Germinal center (tissue), 1 donor: ENCODE measurements around the gene GLI3.

Experiments
- DNase-seq: peaks from one replicate; pipeline ENCODE4 v3.0.0; 2012; ENCODE audit warnings: mixed read lengths, low spot score

GLI3 gene

DNA sequence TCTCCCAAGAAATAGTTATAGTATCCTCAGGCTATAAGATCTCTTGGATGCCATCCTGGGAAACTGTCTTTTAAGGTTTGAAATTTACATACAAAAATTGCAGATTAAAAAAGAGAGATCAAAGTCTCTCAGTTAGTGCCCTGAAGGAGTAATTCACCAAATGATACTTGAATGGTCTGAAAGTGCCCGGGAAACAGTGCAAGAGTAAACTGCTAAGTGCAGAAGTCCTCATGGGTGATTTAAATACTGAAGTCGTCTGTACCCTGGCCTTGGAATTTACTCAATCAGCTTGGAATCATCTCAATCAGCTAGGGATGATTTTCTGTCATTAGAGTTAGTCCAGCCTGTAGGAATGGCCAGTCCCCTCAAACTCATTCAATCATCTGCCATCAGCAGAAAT, 155.3 kb downstream of the GLI3 start:
- no peak for DNase-seq

DNA sequence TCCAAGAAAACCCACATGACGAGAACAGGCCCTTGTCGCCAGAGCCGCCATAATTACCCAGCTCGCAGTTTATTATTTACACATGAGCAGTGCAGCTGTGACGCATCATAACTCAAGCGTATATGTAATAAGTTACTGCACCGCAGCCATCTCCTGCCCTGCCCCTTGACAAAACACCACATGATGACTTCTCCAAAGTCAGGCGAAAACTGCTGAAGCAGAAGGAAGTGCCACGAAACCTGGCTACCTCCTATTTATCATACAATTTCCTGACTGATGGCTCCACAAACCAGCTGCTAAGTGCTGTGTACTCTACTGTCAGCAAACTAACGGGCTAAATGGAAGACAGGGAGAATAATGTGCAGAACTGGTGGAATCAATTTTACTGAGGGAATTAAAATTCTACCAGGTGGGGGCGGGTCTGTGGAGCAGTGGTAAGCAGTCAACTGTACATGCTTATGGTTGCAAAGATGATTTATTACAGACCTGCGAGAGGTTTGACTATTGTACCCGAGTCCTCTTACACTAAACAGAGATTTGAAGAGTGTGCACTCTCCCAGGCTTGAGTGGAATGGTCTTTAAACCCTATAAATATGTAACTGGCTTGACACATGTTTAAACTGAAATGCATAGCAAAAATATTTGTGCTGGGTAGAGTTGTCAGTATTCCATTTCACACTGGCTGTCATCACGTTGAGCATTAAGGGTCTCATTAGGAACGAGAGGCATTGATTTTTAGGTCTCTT, 156.0 kb downstream of the GLI3 start:
- no peak for DNase-seq

DNA sequence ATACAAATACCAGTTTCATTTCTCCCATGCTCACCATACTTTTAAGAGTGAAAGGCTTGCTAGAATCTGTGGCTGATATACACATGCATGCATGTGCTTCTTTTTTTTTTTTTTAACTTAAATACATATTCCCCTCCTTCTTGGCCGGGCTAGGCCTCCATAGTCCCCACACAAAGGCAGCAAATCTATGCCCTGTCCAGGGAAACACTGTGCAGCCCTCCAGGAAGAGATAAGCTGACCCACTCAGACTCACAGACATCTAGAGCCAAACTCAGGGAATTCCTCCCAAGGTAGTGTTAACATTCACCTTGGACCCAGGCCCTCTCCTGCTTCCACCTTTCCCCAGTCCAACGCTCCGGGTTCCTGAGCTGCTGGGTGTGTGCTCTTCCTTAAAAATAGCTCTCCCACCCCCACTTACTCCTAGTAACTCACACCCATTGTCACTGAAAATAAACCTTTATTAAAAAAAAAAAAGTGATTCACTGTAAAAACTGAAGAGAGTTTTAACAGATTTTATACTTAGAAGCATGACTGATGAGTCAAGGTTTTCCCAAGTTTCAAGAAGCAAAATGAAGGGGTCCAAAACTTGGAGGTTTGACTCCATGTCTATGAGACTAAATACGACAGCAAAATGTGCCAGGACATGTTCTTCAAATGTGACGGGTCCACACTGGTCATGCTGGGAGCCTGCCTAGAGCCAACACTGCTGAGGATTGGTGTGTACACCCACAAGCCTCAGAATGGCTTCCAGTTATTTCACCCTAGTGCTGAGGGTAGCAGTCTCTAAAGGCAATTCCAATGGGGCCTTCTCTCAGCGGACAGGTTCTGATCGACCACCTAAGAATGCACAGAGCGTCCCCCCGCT, 159.5 kb downstream of the GLI3 start:
- no peak for DNase-seq

DNA sequence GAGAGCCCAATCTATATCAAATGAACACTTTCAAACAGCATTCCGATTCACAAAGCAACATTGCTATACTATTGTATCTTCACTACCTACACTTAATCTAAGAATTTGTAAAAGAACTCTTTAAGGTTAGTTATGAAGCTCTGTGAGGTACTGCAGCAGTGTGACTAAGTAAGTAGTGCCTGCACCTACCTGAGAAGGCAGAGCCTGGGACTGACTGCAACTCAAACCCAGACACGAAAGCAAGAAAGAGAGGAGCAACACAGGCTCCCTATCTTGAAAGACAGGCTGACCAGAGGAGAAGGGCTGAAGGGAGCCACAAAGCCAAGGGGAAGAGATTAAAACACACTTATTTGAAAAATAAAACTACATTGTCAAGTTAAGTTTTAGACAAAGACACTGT, 160.1 kb downstream of the GLI3 start:
- no peak for DNase-seq

DNA sequence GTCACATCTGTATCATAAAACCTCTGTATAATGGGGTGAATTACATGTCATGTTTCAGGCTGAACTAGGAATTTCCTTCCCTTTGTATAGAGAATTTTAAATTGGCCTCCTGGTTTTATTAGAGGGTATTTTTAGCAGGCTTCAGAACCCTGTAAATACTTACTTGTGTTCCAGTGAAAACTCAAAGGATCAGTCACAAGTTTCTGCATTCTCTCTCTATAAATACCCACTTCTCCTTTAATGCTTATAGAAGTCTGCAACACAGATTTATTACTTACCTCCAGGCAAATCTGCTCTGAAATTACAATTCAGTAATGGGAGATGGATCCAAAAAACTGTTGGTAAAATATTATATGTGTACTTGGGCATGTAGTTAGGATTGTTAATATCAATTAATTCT, 161.6 kb downstream of the GLI3 start:
- no peak for DNase-seq

DNA sequence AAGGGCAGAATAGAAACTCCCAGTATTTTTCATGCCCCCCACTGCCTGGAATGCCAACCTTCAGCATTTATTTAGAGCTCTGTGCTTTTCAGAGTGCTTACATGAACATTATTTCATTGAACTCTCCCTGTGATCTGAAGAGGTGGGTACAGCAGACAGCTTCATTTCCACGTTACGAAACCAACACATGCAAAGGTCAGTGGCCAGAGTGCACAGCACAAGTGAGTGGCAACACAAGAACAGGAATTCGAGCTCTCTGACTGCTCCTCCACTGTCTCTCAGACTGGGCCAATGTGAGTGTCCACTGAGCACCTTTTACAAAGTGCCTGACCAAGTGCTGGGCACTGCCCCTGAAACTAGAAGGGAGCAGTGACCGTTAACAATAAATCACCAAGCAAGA, 162.9 kb downstream of the GLI3 start:
- no peak for DNase-seq

DNA sequence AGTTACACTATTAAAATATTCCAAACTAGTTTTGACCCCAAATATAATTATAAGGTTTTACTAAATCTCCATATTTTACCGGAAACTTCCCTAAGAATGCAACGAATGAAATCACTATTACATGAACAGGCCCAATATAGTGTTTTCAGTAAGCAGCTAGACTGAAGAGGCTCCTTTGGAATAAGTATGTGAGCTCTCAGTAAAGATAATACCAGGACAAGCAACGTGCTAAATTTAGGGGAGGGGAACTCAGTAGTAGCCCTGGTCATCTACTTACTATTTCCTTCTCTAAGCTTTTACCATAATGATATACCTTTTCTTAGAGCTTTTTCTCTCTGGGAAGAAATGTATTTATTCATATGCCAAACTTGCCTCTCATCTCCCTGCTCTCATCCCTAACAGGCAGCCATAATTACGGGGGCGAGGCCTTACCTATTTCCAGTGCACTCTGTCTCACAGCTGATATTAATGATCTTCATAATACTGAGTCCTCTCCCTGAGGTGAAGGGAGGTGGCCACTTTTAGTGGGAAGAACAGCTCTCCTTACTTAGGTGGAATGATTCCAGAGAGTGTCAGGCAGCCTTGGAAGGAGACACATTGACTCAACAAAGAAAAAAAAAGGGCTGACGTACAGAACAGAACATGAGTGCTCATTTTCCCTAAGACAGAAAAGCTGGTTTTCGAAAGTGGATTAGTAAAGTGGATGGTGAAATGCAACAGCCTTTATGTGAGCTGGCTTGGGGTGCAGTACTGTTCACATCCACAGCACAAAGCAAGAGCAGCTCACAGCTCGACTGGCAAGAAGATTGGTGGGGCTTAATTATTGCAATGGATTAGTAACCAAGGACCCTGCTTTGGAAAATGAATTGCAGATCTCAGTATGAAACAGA, 165.4 kb downstream of the GLI3 start:
- no peak for DNase-seq

DNA sequence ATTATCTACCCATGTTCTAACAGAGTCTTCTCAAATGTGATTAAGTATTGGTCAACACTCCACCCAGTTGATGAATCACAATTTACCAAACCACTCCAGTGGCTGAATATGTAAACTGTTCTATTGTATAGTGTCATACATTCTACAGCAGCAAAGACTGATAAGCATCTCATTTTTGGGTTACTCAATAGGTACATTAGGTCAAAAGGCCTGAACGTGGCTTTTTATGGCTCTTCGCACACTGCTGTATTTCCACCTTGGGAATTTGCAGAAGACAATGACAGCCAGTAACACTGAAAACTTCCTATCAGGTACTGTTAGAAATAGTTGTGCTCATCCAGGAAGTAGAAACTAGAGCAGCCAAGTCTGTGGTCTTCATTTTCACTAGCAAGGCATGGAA, 166.9 kb downstream of the GLI3 start:
- no peak for DNase-seq

DNA sequence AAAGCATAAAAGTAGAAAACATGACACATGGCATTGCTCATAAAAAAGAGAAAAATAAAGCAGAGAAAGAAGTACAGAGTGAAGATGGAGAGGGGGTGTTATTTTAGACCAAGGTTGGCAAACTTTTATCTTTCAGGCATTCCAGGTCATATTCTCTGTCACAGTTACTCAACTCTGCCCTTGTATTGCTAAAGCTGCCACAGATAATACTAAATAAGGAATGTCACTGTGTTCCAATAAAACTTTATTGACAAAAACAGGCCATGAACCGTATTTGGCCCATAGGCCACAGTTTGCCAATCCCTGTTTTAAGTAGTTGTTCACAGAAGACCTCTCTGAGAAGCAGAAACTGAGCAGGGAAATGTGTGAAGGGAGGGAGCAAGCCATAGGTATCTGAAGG, 167.4 kb downstream of the GLI3 start:
- no peak for DNase-seq

DNA sequence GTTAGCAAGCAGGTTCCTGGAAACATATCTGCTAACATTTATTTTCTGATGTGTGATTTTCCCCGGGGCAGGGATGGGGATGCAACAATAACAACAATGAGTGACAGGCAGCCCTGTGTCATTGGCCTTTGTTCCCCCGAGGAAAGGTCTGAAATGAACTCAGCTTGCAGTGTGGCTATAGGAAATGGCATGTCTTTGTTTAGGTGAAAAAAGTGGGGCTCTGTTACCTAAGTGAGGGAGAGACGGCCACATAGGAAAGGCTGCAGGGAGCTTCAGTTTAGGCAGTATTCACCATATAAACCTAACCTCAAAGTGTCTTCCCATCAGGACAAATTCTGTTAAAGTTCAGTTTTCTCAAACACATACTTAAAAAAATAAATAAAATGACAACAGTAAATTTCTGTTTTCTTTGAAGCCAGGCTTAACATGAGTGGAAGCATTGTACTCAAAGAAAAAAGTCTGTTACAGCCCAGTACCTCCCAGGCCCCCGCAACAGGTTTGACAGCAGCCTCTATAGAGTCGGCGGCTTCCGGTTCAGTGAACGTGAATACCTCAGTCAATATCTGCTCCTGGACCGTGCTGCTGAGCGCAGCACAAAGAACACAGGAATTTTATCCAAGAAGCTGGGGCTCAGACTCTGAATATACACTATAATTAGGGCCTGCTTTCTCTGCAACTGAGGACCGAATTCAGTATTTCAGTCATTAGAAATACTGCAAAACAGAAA, 168.3 kb downstream of the GLI3 start:
- no peak for DNase-seq

DNA sequence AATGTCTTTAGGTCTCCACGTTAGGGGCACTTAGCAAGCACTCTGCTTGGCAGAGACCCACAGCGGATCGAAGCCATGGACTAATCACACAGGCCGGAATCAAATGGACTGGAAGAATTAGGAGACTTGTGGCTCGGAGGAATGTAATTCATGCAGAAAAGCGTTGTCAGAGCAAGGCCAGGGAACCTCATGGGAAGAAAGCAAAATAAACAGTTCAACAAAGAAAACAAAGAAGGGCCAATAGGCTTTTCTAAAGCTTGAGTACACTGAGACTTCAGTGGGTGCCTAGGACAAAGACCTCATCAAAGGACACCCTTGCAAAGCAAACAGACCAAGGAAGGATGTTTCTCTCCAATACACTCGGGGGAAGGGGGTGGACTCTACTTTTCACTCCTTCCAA, 171.1 kb downstream of the GLI3 start:
- no peak for DNase-seq

DNA sequence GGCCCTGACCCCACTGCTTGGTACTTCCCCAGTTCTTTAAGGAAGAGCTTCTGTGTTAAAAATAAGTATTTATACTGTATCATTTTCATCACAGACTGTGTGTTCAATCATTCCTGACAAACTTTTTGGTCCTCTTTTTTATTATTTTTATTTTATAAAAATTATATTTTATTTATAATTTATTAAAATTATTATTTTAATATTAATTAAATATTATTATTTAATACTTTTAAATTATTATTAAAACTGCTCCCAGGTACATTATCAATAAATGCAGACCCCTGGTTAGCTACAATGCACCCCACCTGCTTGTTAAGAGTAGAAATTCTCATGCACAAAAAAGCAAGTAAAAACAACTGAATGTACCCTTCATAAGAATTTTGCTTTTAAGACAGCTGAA, 172.0 kb downstream of the GLI3 start:
- DNase-seq, result no peak

DNA sequence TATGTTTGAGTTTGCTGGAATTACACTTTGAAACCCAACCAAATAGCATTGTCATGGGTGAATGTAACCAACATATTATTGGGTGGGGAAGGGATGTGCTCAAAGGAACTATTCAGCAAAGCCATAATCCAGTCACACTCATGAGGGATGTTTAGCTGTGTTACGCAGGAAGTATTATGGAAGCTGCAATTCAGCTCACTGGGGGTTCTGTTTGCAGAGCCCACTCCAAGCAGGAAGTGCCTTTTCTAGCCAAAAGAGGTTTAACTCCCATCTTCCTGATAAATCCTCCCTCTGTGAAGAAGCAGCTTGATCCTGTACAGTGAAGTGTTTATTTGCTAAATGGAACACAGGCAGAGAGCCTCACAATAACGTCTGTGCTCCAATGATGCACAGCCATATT, 172.5 kb downstream of the GLI3 start:
- DNase-seq, result no peak

DNA sequence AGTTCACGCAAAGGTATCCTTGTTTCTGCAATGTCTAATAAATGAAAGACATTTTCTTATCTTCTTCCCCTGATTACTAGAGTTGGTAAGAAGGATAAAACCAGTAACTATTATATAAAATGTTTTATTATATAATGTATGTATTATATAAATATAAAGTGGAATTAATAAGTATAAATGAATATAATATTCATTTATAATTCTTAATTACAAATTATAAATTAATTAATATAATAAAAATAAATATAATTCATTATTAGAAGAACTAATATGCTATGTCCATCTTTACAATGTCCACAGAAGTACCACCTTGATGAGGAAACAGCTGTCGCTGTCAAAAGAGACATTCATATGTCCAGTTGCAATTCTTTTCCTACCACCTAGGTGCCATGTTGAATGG, 177.7 kb downstream of the GLI3 start:
- DNase-seq, result no peak

DNA sequence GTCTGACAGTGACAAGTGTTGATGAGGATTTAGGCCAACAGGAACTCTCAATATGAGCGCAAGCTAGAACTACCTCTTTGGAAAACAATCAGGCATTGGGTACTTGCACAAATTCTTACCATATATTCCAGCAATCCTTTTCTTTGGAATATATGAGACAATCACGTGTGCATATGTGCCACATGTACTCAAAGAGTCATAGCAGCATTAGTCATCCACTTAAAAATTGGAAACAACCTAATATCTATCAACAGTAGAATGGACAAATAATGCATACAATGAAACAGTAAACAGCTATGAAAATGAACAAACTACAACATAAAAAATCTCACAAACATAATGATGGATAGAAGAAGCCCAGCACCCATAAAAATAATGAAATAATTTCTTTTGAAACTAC, 179.7 kb downstream of the GLI3 start:
- no peak for DNase-seq

DNA sequence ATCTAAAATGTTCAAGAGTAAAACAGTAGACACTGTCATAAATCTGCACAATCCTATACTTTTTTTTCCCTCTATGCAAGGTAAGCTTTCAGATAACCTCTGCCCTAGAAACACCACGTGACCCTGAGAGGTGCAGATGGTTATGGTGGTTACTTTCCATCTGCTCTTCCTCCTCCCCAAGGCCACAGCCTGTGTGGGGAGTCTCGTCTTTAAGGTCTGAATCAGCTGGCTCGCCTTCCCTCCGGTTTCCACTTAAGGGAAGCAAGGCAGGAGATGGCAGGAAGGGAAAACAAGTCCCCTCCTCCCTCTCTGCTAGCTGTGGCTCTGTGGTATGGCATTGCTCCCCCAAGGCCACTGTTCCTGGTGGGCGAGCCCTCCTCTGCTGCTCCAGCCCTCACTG, 181.8 kb downstream of the GLI3 start:
- no peak for DNase-seq

DNA sequence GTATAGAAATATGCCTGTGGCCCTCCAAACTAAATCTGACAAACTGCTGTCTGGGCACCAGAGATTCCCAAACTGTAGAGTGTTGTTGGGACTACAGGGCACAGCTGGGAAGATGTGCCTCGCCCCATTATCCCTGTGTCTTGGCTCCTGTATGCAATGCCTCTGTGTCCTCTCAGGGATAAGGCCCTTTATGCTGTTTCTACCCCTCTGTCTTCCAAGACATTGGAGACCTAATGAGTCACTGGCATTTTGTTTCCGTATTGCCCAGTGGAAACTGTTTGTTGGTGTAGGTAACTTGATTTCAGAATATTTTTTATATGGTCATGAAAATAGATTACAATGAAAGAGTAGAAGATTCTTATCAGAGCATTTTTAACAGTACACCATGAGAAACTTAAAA, 183.2 kb downstream of the GLI3 start:
- no peak for DNase-seq

DNA sequence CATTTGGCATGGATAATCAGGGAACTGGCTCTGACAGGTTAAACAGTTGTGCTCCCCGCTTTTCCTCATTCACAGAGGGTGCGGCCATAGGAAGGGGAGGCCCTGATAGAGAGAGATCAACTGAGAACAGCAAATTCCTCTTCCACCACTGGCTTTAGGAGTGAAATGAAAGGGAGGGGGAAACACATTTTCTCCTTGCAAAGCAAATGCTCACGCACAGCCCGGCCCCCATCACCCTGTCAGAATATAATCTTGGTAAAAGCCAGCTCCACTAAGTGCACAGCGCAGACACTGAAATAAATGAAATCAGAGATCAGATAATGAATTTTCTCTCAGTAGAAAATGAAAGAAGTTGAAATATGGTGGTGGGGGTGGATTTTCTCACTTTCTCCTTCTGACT, 187.2 kb downstream of the GLI3 start:
- DNase-seq, result no peak

DNA sequence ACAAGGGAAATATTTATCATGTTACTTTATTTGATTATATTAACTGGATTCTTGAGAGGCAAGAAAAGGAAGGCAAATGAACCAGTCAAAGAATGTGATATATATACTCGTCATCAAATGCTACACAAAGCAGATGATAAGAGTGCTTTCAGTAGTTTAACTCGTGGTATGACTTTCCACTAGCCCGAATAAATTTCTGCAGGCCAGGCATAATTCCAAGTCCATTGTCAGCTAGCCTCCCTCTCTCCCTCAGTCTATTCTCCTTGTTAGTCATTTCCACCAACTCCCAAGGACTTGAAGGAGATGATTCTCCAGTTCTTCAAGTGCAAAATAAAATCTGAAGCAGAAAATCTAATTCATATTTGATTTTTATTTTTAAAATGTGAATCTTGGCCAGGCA, 190.5 kb downstream of the GLI3 start:
- DNase-seq, result no peak

DNA sequence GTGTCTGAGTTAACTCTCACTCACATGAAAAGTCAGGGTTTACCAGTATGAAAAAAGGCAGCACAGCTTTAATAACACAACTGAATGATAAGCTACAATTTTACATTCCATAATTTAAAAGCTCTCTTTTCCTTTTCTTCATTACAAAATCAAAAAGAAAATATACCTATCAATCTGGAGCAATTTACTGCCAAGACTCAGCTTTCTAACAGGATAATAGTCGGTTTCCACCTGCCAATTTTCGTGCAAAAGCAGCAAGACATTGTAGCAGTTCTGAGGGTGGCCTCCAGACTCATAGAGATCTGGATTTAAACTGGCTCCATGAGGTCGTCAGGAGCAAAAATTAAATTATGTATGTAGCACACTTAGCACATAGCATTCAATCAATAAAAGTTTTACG, 191.0 kb downstream of the GLI3 start:
- no peak for DNase-seq

DNA sequence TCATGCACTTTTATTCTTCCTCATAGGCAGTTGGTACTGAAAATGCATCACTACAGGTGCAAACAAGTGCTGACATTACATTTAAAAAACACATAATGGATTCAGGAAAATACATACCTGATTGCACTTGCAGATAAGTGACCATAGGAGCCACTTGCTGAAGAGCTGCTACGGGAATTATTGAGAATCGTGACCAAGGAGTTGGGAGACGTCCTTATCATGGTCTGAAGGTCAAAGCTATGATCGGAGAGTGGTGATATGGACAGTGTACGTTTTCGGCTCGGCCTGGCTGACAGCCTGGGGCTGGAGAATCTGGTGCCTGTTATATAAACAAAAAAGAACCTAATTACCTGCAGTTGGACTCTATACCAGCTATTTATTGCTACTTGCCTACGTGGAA, 197.1 kb downstream of the GLI3 start:
- no peak for DNase-seq

DNA sequence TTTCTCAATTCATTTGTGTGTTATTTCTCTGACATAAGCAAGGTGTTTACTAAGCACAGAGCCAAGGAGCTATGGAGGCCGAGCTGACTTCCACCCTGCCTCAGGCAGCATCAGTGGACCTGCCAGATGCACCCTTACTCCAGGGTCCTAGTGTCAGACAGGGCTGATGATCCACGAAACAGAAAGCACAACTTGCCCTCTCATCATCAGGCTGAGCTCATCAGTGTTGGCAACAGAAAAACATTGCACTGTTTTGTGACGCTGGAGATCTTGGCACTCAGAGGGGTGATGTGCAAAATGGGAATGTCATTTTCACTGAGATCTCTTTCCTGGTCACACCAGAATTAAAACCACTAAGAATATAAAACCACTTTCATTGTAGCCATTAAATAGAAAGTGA, 201.8 kb downstream of the GLI3 start:
- no peak for DNase-seq
